ENCODE results near the gene RAB36. TPM values are rescaled to one million over a fixed set of nuclear protein-coding genes. Genes with fewer than 3 reads are reported as not detected.

Gene RAB36
- total RNA-seq, 4 donors from 2014 or later = 8.8 to 28.7 (median 14.7) TPM

DNA sequence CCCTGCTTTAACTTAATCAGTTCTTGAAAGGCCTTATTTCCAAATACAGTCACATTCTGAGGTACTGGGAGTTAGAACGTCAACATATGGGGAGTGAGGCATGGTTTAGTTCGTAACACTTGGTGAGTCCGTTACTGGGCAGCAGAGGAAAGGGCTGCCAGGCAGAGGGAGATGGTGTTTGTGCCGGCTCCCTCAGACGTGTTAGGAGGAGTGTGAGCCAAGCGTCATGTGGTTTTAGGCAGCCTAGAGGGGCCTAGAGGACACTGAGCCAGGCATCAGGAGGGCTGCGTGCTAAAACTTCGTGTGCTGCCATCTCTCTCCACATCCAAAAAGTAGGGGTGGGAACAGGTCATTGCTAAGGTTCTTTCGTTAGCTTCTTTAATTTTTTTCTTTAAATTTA, 45.2 kb downstream of the RAB36 start:
- Histone ChIP-seq H3K9me3 (no peaks in the 10 kb centered on the region), H3K36me3 (no peaks in the 10 kb centered on the region), H3K27ac (no peak overlapping the region), H3K27me3 (no peaks in the 10 kb centered on the region), H3K4me3 (no peak overlapping the region), H3K4me1 (no peaks in the 10 kb centered on the region)
- intact Hi-C loops (cut with DNase I; ENCODE audit: low total_unique reads) = no loop called here
- TF ChIP-seq, protein P1, sequence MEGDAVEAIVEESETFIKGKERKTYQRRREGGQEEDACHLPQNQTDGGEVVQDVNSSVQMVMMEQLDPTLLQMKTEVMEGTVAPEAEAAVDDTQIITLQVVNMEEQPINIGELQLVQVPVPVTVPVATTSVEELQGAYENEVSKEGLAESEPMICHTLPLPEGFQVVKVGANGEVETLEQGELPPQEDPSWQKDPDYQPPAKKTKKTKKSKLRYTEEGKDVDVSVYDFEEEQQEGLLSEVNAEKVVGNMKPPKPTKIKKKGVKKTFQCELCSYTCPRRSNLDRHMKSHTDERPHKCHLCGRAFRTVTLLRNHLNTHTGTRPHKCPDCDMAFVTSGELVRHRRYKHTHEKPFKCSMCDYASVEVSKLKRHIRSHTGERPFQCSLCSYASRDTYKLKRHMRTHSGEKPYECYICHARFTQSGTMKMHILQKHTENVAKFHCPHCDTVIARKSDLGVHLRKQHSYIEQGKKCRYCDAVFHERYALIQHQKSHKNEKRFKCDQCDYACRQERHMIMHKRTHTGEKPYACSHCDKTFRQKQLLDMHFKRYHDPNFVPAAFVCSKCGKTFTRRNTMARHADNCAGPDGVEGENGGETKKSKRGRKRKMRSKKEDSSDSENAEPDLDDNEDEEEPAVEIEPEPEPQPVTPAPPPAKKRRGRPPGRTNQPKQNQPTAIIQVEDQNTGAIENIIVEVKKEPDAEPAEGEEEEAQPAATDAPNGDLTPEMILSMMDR (IDR thresholded peaks at IDR 0.05) = no peak
- DNase-seq = no peak

- Histone ChIP-seq H3K36me3 (no peaks in the 10 kb centered on the region), H3K4me1 (no peaks in the 10 kb centered on the region), H3K9me3 (no peaks in the 10 kb centered on the region), H3K27ac (no peak overlapping the region), H3K27me3 (no peaks in the 10 kb centered on the region), H3K4me3 (no peak overlapping the region)
- intact Hi-C loops (cut with DNase I; ENCODE audit: low total_unique reads) = no loop called here
- TF ChIP-seq, protein P1 (IDR thresholded peaks at IDR 0.05) = no peak
- no peak for TF ChIP-seq POLR2A (IDR thresholded peaks at IDR 0.05)
- no peak for DNase-seq
Observed at GRCh38 chr22:23192133-23192532, 46.9 kb downstream of the RAB36 start.

DNA sequence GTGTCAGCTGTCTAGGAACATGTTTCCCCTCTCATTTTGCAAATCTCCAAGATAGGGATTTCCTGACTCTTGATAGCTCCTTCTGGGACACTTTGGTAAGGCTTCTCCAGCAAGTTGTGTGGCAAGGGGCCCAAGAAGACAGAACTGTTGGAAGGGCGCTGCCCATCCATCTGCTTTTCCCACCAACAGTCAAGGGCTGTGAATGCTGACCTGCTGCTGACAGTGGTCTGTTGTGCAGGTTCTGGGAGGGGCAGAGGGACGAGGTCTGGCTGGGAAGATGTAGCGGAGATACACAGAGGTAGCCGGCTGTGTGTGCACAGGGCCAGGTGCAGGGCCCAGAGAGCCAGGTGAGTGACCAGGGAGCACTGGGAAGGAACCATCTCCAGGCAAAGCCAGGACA, 47.3 kb downstream of the RAB36 start:
- no peak for TF ChIP-seq POLR2A (IDR thresholded peaks at IDR 0.05)
- TF ChIP-seq, protein P1 (IDR thresholded peaks at IDR 0.05) = no peak

DNA sequence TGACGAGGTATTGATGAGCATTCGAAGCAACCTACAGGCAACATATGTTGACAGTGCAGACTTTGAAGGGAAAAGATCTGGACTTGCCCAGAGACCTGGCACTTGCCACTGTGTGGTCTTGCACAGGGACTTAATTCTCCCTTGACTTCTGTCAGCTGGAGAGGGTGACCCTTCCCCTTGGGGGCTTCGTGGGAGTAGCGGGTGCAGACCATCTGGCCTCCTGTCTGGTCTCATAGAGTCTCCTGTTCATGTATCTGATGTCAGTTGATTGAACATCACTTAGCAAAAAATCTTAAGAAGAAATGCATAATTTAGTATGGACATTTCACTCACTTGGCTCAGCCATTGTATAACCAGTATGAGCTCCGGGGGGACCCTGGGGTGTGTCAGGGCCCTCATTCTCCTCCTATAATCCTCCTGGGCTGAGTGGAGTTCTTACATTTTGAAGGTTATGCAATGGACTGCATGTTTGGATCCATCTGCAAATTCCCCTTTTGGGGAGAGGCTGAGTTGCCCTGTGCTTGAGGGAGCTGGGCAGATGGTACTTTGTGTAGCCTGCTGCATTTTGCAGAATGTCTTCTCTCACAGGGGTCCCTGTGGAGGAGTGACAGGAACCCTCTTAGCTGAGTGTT, 48.0 kb downstream of the RAB36 start:
- H3K36me3 ChIP-seq = no peaks in the 10 kb centered on the region
- H3K9me3 ChIP-seq = no peaks in the 10 kb centered on the region
- DNase-seq = no peak
- TF ChIP-seq, protein P1 (IDR thresholded peaks at IDR 0.05) = no peak
- no peak for TF ChIP-seq POLR2A (IDR thresholded peaks at IDR 0.05)
- intact Hi-C loops (cut with DNase I; ENCODE audit: low total_unique reads) = no loop called here
- H3K27me3 ChIP-seq = no peaks in the 10 kb centered on the region
- H3K4me3 ChIP-seq = no peak overlapping the region
- H3K4me1 ChIP-seq = no peaks in the 10 kb centered on the region
- no peak overlapping the region for H3K27ac ChIP-seq

More for the DNA sequence above, 47.3 kb downstream of the RAB36 start:
- intact Hi-C loops (cut with DNase I; ENCODE audit: low total_unique reads) = no loop called here
- H3K27ac ChIP-seq = no peak overlapping the region
- no peaks in the 10 kb centered on the region for H3K27me3 ChIP-seq
- DNase-seq = no peak
- H3K4me3 ChIP-seq = no peak overlapping the region
- no peaks in the 10 kb centered on the region for H3K36me3 ChIP-seq
- no peaks in the 10 kb centered on the region for H3K4me1 ChIP-seq
- no peaks in the 10 kb centered on the region for H3K9me3 ChIP-seq

- TF ChIP-seq POLR2A (IDR thresholded peaks at IDR 0.05) = no peak
- TF ChIP-seq, protein P1 (IDR thresholded peaks at IDR 0.05) = no peak
- Histone ChIP-seq H3K36me3 (no peaks in the 10 kb centered on the region), H3K9me3 (no peaks in the 10 kb centered on the region), H3K4me3 (no peak overlapping the region), H3K27me3 (no peaks in the 10 kb centered on the region), H3K4me1 (no peaks in the 10 kb centered on the region), H3K27ac (no peak overlapping the region)
- intact Hi-C loops (cut with DNase I; ENCODE audit: low total_unique reads) = no loop called here
- DNase-seq = no peak
Observed at GRCh38 chr22:23193882-23194281, 48.6 kb downstream of the RAB36 start.
